SK-N-MC (cell line): ENCODE data around the gene BID.
A peak's percentile ranks its signal among the peaks of the same experiment; 100 is the strongest.
"Not testable (repeated sequence)": the region's sequence is repeated elsewhere in the genome, so short reads cannot be mapped to it uniquely, and the experiment has no call there.

Source experiments
- DNase-seq: peaks from one replicate; pipeline ENCODE4 v3.0.0-alpha.2; 2011; ENCODE audit warnings: low read depth, low spot score
- H3K27ac ChIP-seq: fragments of 200-600 bp; sonication (generic); 2 replicates; pipeline ENCODE4 v1.5.1; 2016; ENCODE audit warnings: mixed run types
- H3K36me3 ChIP-seq: fragments of 200-600 bp; sonication (generic); 2 replicates; pipeline ENCODE4 v1.6.1; 2017; ENCODE audit warnings: antibody characterized with exemption, low read length, mixed read lengths; ENCODE audit not compliant: insufficient read depth
- H3K4me3 ChIP-seq: fragments of 200-600 bp; sonication (generic); 2 replicates; pipeline ENCODE4 v1.5.1; 2016
- H3K9ac ChIP-seq: fragments of 200-600 bp; sonication (generic); 2 replicates; pipeline ENCODE4 v1.8.0; 2017; ENCODE audit warnings: mixed run types, mixed read lengths; ENCODE audit not compliant: insufficient read length
- H3K9me3 ChIP-seq: fragments of 200-600 bp; sonication (generic); 2 replicates; pipeline ENCODE4 v1.6.1; 2017; ENCODE audit warnings: low read depth, mild to moderate bottlenecking, antibody characterized with exemption, low read length, moderate library complexity, mixed read lengths
- EZH2 ChIP-seq: fragments of 200-600 bp; sonication (generic); IDR thresholded peaks from one replicate; pipeline ENCODE4 v1.6.1; 2017; ENCODE audit warnings: antibody characterized with exemption
- FOXP2 ChIP-seq: optimal IDR thresholded peaks from 2 replicates; pipeline ENCODE3; 2011; ENCODE audit warnings: mild to moderate bottlenecking, moderate library complexity; ENCODE audit not compliant: insufficient read depth; ENCODE audit errors: extremely low read length, control extremely low read depth
- POLR2AphosphoS5 ChIP-seq: IDR thresholded peaks from 2 replicates; pipeline ENCODE4 v1.6.1; 2012; ENCODE audit warnings: mild to moderate bottlenecking, low read depth, low read length, borderline replicate concordance

The BID gene

DNA sequence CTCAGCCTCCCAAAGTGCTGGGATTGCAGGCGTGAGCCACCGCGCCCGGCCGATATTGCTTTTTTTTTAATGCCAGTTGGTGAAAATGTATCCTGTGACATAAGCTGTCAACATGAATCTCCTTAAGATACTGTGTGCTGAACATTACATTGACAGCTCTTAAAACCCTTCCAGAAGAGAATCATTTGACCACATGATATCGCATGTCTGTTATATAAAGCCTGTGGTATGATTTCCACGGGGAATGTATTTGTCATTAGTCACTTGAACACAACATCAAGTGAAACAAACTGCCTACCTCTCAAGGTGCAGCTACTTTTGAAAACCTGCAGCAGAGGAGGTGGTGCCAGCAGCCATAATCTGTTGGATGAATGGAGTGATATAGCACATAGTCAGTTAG is 68.7 kb downstream of the BID start:
- no peak overlapping the region for H3K4me3 ChIP-seq
- no peak for DNase-seq
- no peak overlapping the region for H3K9ac ChIP-seq
- no peaks in the 10 kb centered on the region for H3K9me3 ChIP-seq
- H3K27ac ChIP-seq, result no peak overlapping the region
- TF ChIP-seq POLR2AphosphoS5 (no peak), EZH2 (no peak), FOXP2 (no peak)
- H3K36me3 ChIP-seq, result peaks cover 9% of the 10 kb centered on the region

DNA sequence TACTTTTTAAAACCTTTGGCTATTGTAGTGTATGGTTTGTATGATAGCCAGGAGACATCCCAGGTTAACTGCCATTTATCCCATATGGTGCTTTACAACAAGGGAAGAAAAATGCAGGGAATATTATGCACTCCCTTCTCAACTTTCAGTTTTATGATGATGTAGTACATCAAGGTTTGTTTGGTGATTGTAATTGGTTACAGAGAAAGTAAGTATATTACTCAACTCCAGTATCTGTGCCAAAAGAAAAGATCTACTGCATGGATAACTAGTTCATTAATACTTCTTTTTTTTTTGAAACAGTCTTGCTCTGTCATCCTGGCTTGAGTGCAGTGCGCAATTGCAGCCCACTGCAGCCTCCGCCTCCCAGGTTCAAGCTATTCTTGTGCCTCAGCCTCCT is 70.5 kb downstream of the BID start:
- TF ChIP-seq FOXP2, result no peak
- TF ChIP-seq EZH2, result no peak
- TF ChIP-seq POLR2AphosphoS5, result no peak
- Histone ChIP-seq H3K4me3 (no peak overlapping the region), H3K36me3 (peaks cover 9% of the 10 kb centered on the region), H3K9me3 (no peaks in the 10 kb centered on the region), H3K27ac (no peak overlapping the region), H3K9ac (no peak overlapping the region)
- no peak for DNase-seq

DNA sequence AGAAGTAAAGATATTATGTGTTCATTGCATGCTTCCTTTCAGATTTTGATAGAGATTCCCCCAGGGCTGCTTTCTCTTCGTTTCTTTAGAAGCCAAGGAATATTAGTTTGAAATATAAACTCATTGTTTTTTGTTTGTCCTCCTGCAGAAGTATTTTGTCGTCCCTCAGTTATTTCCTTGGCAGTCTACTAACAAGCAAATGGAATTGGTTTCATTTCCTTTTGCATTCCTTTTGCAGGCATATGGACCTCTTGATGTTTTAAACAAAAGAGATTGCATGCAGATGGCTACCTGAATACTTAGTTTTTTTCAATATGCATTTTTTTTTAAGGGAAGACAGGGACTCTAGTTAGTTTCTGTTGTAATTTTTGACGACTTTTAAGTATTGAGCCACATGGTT is 73.5 kb downstream of the BID start:
- peak overlapping the region; percentile 16; the same call in 1 of the 2 replicates for H3K27ac ChIP-seq
- no peak overlapping the region for H3K9ac ChIP-seq
- TF ChIP-seq FOXP2 (no peak), POLR2AphosphoS5 (no peak), EZH2 (no peak)
- DNase-seq, result no peak
- H3K36me3 ChIP-seq, result peaks cover 9% of the 10 kb centered on the region
- H3K4me3 ChIP-seq, result no peak overlapping the region
- no peaks in the 10 kb centered on the region for H3K9me3 ChIP-seq

DNA sequence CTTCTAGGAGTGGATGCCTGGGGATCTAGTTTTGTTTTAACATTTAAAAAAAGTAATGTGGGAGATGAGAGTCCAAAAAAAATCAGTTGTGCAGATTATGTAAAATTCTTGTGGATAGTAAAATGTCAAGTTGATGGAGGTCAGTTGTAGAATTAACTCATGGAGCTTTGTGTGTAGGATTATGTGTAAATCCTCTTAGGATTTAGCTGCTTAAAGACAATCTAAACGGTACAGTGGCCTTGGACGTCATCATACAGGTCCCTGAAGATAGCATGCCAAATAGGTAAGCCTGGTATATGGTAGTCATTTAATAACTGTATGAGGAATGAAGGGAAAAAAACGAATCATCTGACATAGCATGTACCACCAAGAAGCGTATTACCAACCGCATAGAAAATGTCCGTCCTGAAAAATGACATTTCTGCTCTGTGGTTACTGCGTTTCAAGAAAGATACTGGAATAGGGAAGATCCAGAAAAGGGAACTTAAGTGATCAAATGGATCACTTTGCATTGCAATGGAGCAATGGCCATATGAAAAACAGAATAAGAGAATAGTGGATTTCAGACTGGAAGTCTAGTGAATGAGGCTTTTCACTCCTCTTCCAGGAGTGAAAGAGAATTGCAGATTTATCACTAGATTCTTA is 74.5 kb downstream of the BID start:
- no peak for TF ChIP-seq POLR2AphosphoS5
- no peaks in the 10 kb centered on the region for H3K9me3 ChIP-seq

DNA sequence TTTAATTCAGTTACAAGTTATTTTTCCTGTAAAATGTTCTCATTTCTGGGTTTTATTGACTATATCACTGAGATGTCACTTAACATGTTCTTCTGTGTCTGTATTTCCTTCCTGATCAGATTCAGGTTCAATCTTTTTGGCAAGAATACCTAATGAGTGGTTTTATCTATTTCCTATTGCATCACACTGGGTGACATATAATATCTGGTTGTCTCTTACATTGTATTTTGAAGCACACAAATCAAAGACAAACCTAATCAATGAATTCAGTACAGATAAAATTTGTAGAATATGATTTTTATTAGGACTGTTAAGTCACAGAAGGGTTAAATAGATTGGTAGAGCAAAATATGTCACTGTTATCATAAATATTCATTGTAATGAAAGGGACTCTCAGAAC is 75.3 kb downstream of the BID start:
- no peak for TF ChIP-seq POLR2AphosphoS5
- no peak for TF ChIP-seq FOXP2
- no peak for TF ChIP-seq EZH2
- Histone ChIP-seq H3K9ac (no peak overlapping the region), H3K9me3 (no peaks in the 10 kb centered on the region), H3K36me3 (peaks cover 4% of the 10 kb centered on the region), H3K4me3 (no peak overlapping the region), H3K27ac (0 out of 2 replicates have a peak overlapping the region, but pooled peaks have one; percentile 30)
- DNase-seq, result no peak

More for the DNA sequence above, 74.5 kb downstream of the BID start:
- Histone ChIP-seq H3K9ac (no peak overlapping the region), H3K36me3 (peaks cover 6% of the 10 kb centered on the region), H3K4me3 (no peak overlapping the region), H3K27ac (no peak overlapping the region)
- no peak for DNase-seq

DNA sequence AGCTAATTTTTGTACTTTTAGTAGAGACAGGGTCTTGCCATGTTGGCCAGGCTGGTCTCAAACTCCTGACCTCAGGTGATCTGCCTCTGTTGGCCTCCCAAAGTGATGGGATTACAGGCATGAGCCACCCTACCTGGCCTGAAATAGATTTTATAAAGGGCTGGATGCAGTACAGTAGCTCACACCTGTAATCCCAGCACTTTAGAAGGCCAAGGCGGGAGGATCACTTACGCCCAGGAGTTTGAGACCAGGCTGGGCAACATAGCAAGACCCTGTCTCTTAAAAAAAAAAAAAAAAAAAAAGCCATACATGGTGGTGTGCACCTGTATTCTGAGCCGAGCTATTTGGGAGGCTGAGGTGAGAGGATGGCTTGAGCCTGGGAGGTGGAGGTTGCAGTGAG is 76.0 kb downstream of the BID start:
- H3K9ac ChIP-seq, H3K9me3 ChIP-seq, H3K27ac ChIP-seq: not testable (repeated sequence)

DNA sequence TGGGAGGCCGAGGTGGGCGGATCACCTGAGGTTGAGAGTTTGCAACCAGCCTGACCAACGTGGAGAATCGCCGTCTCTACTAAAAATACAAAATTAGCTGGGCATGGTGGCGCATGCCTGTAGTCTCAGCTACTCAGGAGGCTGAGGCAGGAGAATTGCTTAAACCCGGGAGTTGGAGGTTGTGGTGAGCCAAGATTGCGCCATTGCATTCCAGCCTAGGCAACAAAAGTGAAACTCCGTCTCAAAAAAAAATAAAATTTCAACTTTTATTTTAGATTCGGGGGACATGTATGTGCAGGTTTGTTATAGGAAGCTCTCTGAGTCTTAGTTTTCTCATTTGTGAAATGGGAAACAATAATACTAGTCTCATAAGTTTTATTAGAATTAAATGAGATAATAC is 77.1 kb downstream of the BID start:
- DNase-seq, result not testable (repeated sequence)

More for the DNA sequence above, 76.0 kb downstream of the BID start:
- H3K36me3 ChIP-seq, DNase-seq, H3K4me3 ChIP-seq: not testable (repeated sequence)

DNA sequence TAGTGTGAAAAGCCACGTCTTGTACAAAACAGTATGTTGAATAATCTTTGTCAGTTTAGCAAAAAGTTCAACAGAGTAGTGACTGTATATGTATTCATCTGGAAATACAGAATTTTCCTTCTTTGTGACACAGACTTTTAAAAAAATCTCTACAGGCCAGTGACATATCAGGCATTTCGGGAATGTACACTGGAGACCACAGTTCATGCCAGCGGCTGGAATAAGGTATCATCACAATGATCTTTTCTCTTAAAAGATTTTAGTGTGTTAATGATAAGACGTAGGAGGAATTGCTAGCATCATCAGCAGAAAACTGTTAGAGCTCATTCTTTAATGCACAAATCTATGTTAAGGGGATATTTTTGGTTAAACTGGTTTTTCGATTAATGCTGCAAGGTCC is 78.3 kb downstream of the BID start:
- DNase-seq, result no peak
- Histone ChIP-seq H3K4me3 (no peak overlapping the region), H3K27ac (no peak overlapping the region), H3K9ac (no peak overlapping the region), H3K36me3 (no peaks in the 10 kb centered on the region), H3K9me3 (no peaks in the 10 kb centered on the region)
- TF ChIP-seq FOXP2, result no peak
- TF ChIP-seq EZH2, result no peak
- TF ChIP-seq POLR2AphosphoS5, result no peak

More for the DNA sequence above, 77.1 kb downstream of the BID start:
- not testable (repeated sequence) for H3K27ac ChIP-seq, H3K36me3 ChIP-seq, H3K9ac ChIP-seq, H3K4me3 ChIP-seq, H3K9me3 ChIP-seq

DNA sequence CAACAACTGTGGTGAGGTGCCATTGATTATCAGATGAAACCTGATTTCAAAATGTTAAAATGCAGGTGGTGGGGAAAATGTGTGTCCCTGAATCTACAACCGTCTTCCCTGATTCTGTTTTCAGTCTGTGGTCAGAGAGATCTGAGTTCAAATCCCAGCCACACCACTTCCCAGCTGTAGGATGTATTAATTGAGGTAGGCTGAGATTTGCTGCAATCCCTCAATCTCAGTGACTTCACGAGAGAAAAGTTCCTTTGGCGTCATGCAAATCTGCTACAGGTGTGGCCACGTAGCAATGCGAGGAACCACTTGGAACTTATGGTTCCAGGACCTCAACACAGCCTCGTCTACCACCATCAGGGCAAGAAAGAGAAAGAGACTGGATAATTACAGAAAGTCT is 79.5 kb downstream of the BID start:
- Histone ChIP-seq H3K9me3 (no peaks in the 10 kb centered on the region), H3K36me3 (no peaks in the 10 kb centered on the region), H3K4me3 (no peak overlapping the region), H3K9ac (no peak overlapping the region), H3K27ac (no peak overlapping the region)
- no peak for TF ChIP-seq FOXP2
- no peak for DNase-seq

DNA sequence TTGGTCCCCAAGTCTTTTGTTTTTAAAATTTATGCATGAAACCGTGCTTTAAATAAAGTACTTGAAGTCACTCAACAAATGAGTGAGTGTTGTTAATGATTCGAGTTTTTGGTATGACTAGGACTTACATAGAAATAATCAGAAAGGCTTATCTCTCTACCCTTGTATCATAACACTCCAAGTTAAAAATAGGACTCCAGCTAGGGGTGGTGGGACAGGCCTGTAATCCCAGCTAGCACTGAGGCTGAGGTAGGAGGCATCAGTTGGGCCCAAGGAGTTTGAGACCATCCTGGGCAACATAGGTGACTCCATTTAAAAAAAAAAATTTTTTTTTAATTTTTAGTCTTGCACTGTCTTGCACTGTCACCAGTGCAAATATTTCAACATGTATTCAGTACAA is 80.1 kb downstream of the BID start:
- Histone ChIP-seq H3K36me3 (no peaks in the 10 kb centered on the region), H3K9ac (no peak overlapping the region), H3K9me3 (no peaks in the 10 kb centered on the region), H3K4me3 (no peak overlapping the region), H3K27ac (no peak overlapping the region)
- TF ChIP-seq POLR2AphosphoS5 (no peak), FOXP2 (no peak), EZH2 (no peak)
- no peak for DNase-seq
